GM08714 (cell line): ENCODE data around the gene FLRT2.

Experiments
- H3K4me3 ChIP-seq: fragments of 200-500 bp; sonication (Bioruptor generic); 2 replicates; pipeline ENCODE4 v1.5.1; 2014; ENCODE audit warnings: mild to moderate bottlenecking, low read length, inconsistent platforms
- ZNF274 ChIP-seq: IDR thresholded peaks from 2 replicates; pipeline ENCODE4 v1.6.1; 2012; ENCODE audit warnings: mild to moderate bottlenecking, low read depth, low read length

FLRT2 gene

GRCh38 chr14:85535991-85536832 lies 6.3 kb downstream of the FLRT2 start:
- TF ChIP-seq ZNF274 = no peak
- H3K4me3 ChIP-seq = no peak overlapping the region; the same call in 1 of the 2 replicates

GRCh38 chr14:85536833-85537190 lies 6.9 kb downstream of the FLRT2 start:
- no peak for TF ChIP-seq ZNF274
- H3K4me3 ChIP-seq = no peak overlapping the region

GRCh38 chr14:85537526-85537925 lies 7.6 kb downstream of the FLRT2 start:
- no peak for TF ChIP-seq ZNF274
- H3K4me3 ChIP-seq = no peak overlapping the region

- H3K4me3 ChIP-seq = no peak overlapping the region
- TF ChIP-seq ZNF274 = no peak
These were observed 8.7 kb downstream of the FLRT2 start for GRCh38 chr14:85538636-85539035.

GRCh38 chr14:85539510-85539909 lies 9.6 kb downstream of the FLRT2 start:
- no peak overlapping the region for H3K4me3 ChIP-seq
- TF ChIP-seq ZNF274 = no peak

GRCh38 chr14:85542623-85543022 lies 12.7 kb downstream of the FLRT2 start:
- H3K4me3 ChIP-seq = no peak overlapping the region
- no peak for TF ChIP-seq ZNF274

- TF ChIP-seq ZNF274 = no peak
These were observed 15.8 kb downstream of the FLRT2 start for GRCh38 chr14:85545738-85546137.

GRCh38 chr14:85546390-85546789 lies 16.4 kb downstream of the FLRT2 start:
- H3K4me3 ChIP-seq = no peak overlapping the region
- no peak for TF ChIP-seq ZNF274

More at GRCh38 chr14:85545738-85546137, 15.8 kb downstream of the FLRT2 start:
- no peak overlapping the region for H3K4me3 ChIP-seq

GRCh38 chr14:85549697-85550096 lies 19.8 kb downstream of the FLRT2 start:
- no peak for TF ChIP-seq ZNF274

GRCh38 chr14:85554106-85554505 lies 24.2 kb downstream of the FLRT2 start:
- H3K4me3 ChIP-seq = no peak overlapping the region
- no peak for TF ChIP-seq ZNF274

More at GRCh38 chr14:85549697-85550096, 19.8 kb downstream of the FLRT2 start:
- H3K4me3 ChIP-seq = no peak overlapping the region

GRCh38 chr14:85556267-85556666 lies 26.3 kb downstream of the FLRT2 start:
- TF ChIP-seq ZNF274 = no peak
- H3K4me3 ChIP-seq = no peak overlapping the region

- no peak overlapping the region for H3K4me3 ChIP-seq
- no peak for TF ChIP-seq ZNF274
These were observed 28.6 kb downstream of the FLRT2 start for GRCh38 chr14:85558505-85558904.

GRCh38 chr14:85562630-85563029 lies 32.7 kb downstream of the FLRT2 start:
- no peak for TF ChIP-seq ZNF274
- H3K4me3 ChIP-seq = no peak overlapping the region

GRCh38 chr14:85564841-85565527 lies 35.0 kb downstream of the FLRT2 start:
- H3K4me3 ChIP-seq = no peak overlapping the region

GRCh38 chr14:85565862-85566296 lies 35.9 kb downstream of the FLRT2 start:
- H3K4me3 ChIP-seq = no peak overlapping the region
- TF ChIP-seq ZNF274 = no peak

More at GRCh38 chr14:85564841-85565527, 35.0 kb downstream of the FLRT2 start:
- TF ChIP-seq ZNF274 = no peak
